ENCODE data around the gene GRXCR2. TPM values are rescaled to one million over a fixed set of nuclear protein-coding genes. Genes with fewer than 3 reads are reported as not detected.

The GRXCR2 gene
- total RNA-seq (2022; extraction: Qiagen RNA extraction) = not detected in 5 replicates

DNA sequence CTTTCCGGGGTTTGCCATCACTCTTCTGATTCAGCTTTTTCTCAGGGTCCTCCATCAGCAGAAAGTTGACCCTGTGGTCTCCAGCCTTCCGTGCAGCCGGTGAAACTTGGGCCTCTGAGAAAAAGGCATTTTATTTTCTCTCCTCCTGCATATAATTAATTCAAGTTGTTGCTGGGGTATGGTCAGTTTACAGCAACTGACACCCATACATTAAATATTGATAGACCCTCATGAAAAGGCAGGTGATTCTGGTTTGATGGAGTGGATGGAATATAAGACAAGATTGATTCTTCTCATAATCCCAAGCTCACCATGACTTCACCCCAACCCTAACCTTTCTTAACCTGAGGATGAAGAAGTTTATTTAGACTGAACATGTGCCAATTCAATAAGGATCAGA, at the start of gene GRXCR2:
TSS of gene GRXCR2 (minus strand) at position 101 of the 400 bp plus-strand sequence. CDS start at position 55, 46 bp downstream.

GRCh38 chr5:145834917-145835847, 37.6 kb downstream of the GRXCR2 start, which contains the start of gene PRELID2:
TSS of gene PRELID2 (minus strand) at chr5:145835342. CDS start at chr5:145835251, 91 bp downstream.

Other genes with a start within 250 kb of the GRXCR2 start
- gene PRELID2, start 37.7 kb downstream of the GRXCR2 start, total RNA-seq (2022; extraction: Qiagen RNA extraction) = 6.9 to 11.1 TPM (median 8.7 TPM) in 5 replicates
- gene SH3RF2, start 63.6 kb upstream of the GRXCR2 start, total RNA-seq (2022; extraction: Qiagen RNA extraction) = 2.0 to 2.8 TPM (median 2.4 TPM) in 5 replicates
- 0.20 to 0.40 TPM (median 0.22 TPM) in 5 replicates for gene PLAC8L1, start 232.6 kb upstream of the GRXCR2 start, total RNA-seq (2022; extraction: Qiagen RNA extraction)